Heart left ventricle (tissue), 16 donors: Measurements from ENCODE around the gene MSI1. TPM values are rescaled to one million over a fixed set of nuclear protein-coding genes. Genes with fewer than 3 reads are reported as not detected.

Experiments used
- ATAC-seq, 4 donors: fragments of 200-7000 bp; cut with Tn5 transposase; one replicate each; pipeline ENCODE4 v1.9.1; 2020 to 2022; ENCODE audit warnings: moderate library complexity in 4 of 4, mild to moderate bottlenecking in 3 of 4, moderate number of reproducible peaks in 1 of 4
- DNase-seq, 5 donors: peaks; one replicate each; pipeline ENCODE4 v3.0.0-alpha.2; 2020
- H3K27ac ChIP-seq, 12 donors: fragments of 200-600 bp; sonication (generic) in 4 of 12; one replicate each; pipeline versions ENCODE4 v1.5.0 to v1.8.0; 2016 to 2022; ENCODE audit warnings: mild to moderate bottlenecking in 2 of 12
- H3K27me3 ChIP-seq, 9 donors: fragments of 200-600 bp; sonication (generic) in 2 of 9; one replicate each; pipeline versions ENCODE4 v1.5.1 to v1.8.0; 2016 to 2022; ENCODE audit warnings: mild to moderate bottlenecking in 3 of 9
- H3K36me3 ChIP-seq, 9 donors: fragments of 200-600 bp; sonication (generic) in 2 of 9; one replicate each; pipeline versions ENCODE4 v1.5.0 to v1.8.0; 2018 to 2022; ENCODE audit warnings: mild to moderate bottlenecking in 2 of 9
- H3K4me1 ChIP-seq, 12 donors: fragments of 200-600 bp; sonication (generic) in 4 of 12; one replicate each; pipeline versions ENCODE4 v1.5.0 to v1.8.0; 2016 to 2022; ENCODE audit warnings: mild to moderate bottlenecking in 3 of 12
- H3K4me3 ChIP-seq, 12 donors: fragments of 200-600 bp; sonication (generic) in 4 of 12; one replicate each; pipeline versions ENCODE4 v1.5.0 to v1.8.0; 2017 to 2022; ENCODE audit warnings: mild to moderate bottlenecking in 9 of 12, moderate library complexity in 4 of 12
- H3K9me3 ChIP-seq, 12 donors: fragments of 200-600 bp; sonication (generic) in 4 of 12; one replicate each; pipeline versions ENCODE4 v1.5.0 to v1.8.0; 2016 to 2022; ENCODE audit warnings: mild to moderate bottlenecking in 1 of 12
- POLR2A ChIP-seq, 2 donors: fragments of 450-650 bp; IDR thresholded peaks; one replicate each; pipeline ENCODE4 v1.6.1; 2017; ENCODE audit warnings: antibody characterized with exemption in 2 of 2, mild to moderate bottlenecking in 2 of 2, moderate library complexity in 2 of 2
- WGBS, 4 donors: extraction: QIAGEN DNeasy Blood & Tissue Kit in 2 of 4; methylation state at CpG; one replicate each; pipeline versions ENCODE4 v1.1.5 to v1.1.7; 2013 to 2018; 5-methylcytosine and 5-hydroxymethylcytosine counted together
- intact Hi-C, 10 donors: fragments of 100-400 bp; cut with DNase I; formaldehyde crosslinking; loops; one replicate each; pipeline versions ENCODE4 v1.11.1 to v1.14.2; 2022
- polyA plus RNA-seq, 2 donors: library from polyadenylated mRNA; stranded (reverse); fragments of 200-250 nt; gene quantifications; one replicate each; pipeline ENCODE4 v1.2.3, GENCODE V29; 2013
- total RNA-seq, 9 donors: library from RNA; depleted of rRNA in 2 of 9; stranded (reverse); fragments of >200 nt in 2 of 9; fragmentation: NEBNext Ultra II Directional in 3 of 9; extraction: Animal tissue kit (Norgen Biotek cat#: 25700) in 3 of 9; gene quantifications; one replicate each; pipeline versions ENCODE4 v1.1.0 to v1.2.4, GENCODE V29; 2016 to 2023
- TF ChIP-seq, protein P1 (sequence below), 12 donors: fragments of 200-600 bp; sonication (generic) in 4 of 12; IDR thresholded peaks; one replicate each; pipeline versions ENCODE4 v1.5.0 to v1.8.0; 2018 to 2022; ENCODE audit warnings: antibody characterized with exemption in 12 of 12, mild to moderate bottlenecking in 5 of 12
- donor health status: ischemic (EF 13 %, LVEDD 7.1; RV severe dilation, severe dysfunction).
- donor health status: healthy with polysubstance abuse.
- donor health status: DM: no; HTN: yes; CAD: no.
- donor health status: DM: no; HTN: no; CAD: no.
- donor health status: ischemic (EF 25% LVEDD 6.9; RV normal size, moderate dysfunction).
- donor health status: ischemic (EF 25% LVEDD 5.7; RV mildly dilated, moderate dysfunction).
- donor health status: healthy.
- donor health status: DM: yes; HTN: yes; CAD: no.
- donor health status: ischemic (EF 35%, LVEDD 5.7; RV mildly dilated, moderate dysfunction).
- donor health status: nonischemic (EF 11% LVEDD 7.7; RV severe dilation, severe dysfunction).
- donor health status: DM: yes; HTN: yes; CAD: no.
- donor health status: PGD.
- donor health status: ischemic (EF 29% LVEDD 5.4; RV normal size, mild dysfunction).
- donor health status: nonischemic (EF 23%, LVEDD 6.1; RV moderate dilation, normal function).

MSI1 gene
- total and polyA plus RNA-seq, 11 donors: 2.1 to 8.7 (median 5.4) TPM

DNA sequence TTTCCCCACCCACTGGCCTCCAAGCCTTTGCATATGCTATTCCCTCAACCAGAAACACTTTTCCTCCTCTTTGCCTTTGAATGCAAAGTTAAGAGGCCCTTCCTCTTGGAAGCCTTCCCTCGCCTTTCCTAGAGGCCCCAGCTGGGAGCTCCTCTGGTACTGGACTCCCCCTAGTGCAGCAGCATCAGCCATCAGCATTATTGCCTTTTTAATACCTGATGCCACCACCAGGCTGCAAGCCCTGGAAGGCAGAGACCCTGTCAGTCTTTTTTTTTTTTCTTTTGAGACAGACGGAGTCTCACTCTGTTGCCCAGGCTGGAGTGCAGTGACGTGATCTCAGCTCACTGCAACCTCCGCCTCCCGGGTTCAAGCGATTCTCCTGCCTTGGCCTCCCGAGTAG is 22.3 kb downstream of the MSI1 start:
- intact Hi-C loops: no loop called here
- no peaks in the 10 kb centered on the region for H3K9me3 ChIP-seq
- no peak for DNase-seq
- no peak for TF ChIP-seq POLR2A (IDR thresholded peaks at IDR 0.05)
- TF ChIP-seq, protein P1, sequence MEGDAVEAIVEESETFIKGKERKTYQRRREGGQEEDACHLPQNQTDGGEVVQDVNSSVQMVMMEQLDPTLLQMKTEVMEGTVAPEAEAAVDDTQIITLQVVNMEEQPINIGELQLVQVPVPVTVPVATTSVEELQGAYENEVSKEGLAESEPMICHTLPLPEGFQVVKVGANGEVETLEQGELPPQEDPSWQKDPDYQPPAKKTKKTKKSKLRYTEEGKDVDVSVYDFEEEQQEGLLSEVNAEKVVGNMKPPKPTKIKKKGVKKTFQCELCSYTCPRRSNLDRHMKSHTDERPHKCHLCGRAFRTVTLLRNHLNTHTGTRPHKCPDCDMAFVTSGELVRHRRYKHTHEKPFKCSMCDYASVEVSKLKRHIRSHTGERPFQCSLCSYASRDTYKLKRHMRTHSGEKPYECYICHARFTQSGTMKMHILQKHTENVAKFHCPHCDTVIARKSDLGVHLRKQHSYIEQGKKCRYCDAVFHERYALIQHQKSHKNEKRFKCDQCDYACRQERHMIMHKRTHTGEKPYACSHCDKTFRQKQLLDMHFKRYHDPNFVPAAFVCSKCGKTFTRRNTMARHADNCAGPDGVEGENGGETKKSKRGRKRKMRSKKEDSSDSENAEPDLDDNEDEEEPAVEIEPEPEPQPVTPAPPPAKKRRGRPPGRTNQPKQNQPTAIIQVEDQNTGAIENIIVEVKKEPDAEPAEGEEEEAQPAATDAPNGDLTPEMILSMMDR (IDR thresholded peaks at IDR 0.05): no peak
- H3K27me3 ChIP-seq: no peaks in the 10 kb centered on the region
- 90 to 95% (median 92%) methylated on average over 7 of the region's 7 CpGs for WGBS, 4 donors
- no peaks in the 10 kb centered on the region for H3K4me1 ChIP-seq
- peaks cover 0 to 8% (median 0%) of the 10 kb centered on the region in 9 donors for H3K36me3 ChIP-seq
- no peak for ATAC-seq
- H3K4me3 ChIP-seq: no peak overlapping the region
- H3K27ac ChIP-seq: no peak overlapping the region

DNA sequence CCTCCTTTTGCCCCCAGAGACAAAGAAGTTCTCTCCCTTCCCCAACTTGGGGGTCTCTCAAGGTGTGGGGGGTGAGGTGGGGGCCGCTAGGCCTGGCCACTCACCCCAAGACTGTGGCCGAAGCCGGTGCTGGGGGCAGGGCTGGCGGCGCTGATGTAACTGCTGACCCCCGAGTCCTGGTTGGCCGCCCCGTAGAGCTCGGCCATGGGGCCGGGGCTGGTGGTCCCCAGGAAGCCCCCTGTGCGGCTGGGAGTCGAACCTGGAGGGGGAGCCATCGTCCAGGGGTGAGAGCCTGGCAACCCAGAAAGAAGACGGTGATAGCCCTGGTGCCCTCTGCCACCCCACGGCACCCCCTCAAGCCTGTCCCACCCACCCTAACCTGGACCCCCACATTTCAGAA is 22.9 kb downstream of the MSI1 start:
- DNase-seq: no peak
- Histone ChIP-seq H3K4me3 (no peak overlapping the region), H3K36me3 (peaks cover 0 to 8% (median 0%) of the 10 kb centered on the region in 9 donors), H3K27ac (no peak overlapping the region), H3K9me3 (no peaks in the 10 kb centered on the region), H3K27me3 (no peaks in the 10 kb centered on the region), H3K4me1 (no peaks in the 10 kb centered on the region)
- WGBS, 4 donors: 89 to 93% (median 91%) methylated on average over 15 of the region's 15 CpGs
- TF ChIP-seq, protein P1 (IDR thresholded peaks at IDR 0.05): no peak
- TF ChIP-seq POLR2A (IDR thresholded peaks at IDR 0.05): no peak
- intact Hi-C loops: no loop called here
- no peak for ATAC-seq

DNA sequence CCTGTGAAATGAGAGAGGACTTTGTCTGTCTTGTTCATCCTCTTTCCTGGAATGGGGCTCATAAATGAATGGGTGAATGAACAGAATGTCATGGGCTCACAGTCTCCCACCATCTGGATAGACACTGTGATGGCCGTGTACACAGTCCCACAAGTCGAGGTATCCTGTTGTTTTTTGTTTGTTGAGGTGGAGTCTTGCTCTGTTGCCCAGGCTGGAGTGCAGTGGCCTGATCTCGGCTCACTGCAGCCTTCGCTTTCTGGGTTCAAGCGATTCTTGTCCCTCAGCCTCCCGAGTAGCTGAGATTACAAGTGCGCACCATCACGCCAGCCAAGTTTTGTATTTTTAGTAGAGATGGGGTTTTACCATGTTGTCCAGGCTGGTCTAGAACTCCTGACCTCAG is 25.3 kb downstream of the MSI1 start:
- Histone ChIP-seq H3K27ac (no peak overlapping the region), H3K36me3 (peaks cover 0 to 8% (median 0%) of the 10 kb centered on the region in 9 donors), H3K9me3 (no peaks in the 10 kb centered on the region), H3K4me1 (no peaks in the 10 kb centered on the region), H3K4me3 (no peak overlapping the region), H3K27me3 (no peaks in the 10 kb centered on the region)
- no peak for TF ChIP-seq POLR2A (IDR thresholded peaks at IDR 0.05)
- TF ChIP-seq, protein P1 (IDR thresholded peaks at IDR 0.05): no peak
- intact Hi-C loops: no loop called here
- 87 to 93% (median 92%) methylated on average over 8 of the region's 8 CpGs for WGBS, 4 donors
- DNase-seq (no peak), ATAC-seq (no peak)

DNA sequence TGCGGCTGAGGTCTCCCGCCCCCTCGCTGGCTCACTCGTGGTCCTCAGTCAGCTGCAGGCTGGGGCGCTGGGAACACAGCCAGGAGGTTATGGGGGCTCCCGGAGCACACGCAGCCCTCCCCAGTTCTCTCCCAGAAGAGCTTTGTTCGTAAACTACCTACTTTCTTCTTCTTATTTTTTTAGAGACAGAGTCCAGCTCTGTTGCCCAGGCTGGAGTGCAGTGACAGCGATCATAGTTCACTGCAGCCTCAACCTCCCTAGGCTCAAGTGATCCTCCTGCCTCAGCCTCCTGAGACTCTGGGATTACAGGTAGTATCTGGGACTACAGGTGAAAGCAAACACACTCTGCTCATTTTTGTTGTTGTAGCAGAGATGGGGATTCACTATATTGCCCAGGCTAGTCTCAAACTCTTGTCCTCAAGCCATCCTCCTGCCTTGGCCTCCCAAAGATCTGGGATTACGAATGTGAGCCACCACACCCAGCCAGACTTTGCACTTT is 25.9 kb downstream of the MSI1 start:
- ATAC-seq (no peak), DNase-seq (no peak)
- Histone ChIP-seq H3K9me3 (no peaks in the 10 kb centered on the region), H3K4me1 (no peaks in the 10 kb centered on the region), H3K36me3 (peaks cover 0 to 8% (median 0%) of the 10 kb centered on the region in 9 donors), H3K27ac (no peak overlapping the region), H3K27me3 (no peaks in the 10 kb centered on the region), H3K4me3 (no peak overlapping the region)
- 62 to 81% (median 72%) methylated on average over 10 of the region's 10 CpGs for WGBS, 4 donors
- intact Hi-C loops: no loop called here
- TF ChIP-seq POLR2A (IDR thresholded peaks at IDR 0.05): no peak
- TF ChIP-seq, protein P1 (IDR thresholded peaks at IDR 0.05): no peak
